HG03342 (cell line): ENCODE measurements around the gene KLK14.

Experiments
- ATAC-seq: cut with Tn5 transposase; IDR thresholded peaks from one replicate; pipeline ENCODE4 v1.9.1; 2021; ENCODE audit warnings: mild to moderate bottlenecking, moderate library complexity; ENCODE audit not compliant: unreplicated experiment

Gene KLK14, protein sequence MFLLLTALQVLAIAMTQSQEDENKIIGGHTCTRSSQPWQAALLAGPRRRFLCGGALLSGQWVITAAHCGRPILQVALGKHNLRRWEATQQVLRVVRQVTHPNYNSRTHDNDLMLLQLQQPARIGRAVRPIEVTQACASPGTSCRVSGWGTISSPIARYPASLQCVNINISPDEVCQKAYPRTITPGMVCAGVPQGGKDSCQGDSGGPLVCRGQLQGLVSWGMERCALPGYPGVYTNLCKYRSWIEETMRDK

DNA sequence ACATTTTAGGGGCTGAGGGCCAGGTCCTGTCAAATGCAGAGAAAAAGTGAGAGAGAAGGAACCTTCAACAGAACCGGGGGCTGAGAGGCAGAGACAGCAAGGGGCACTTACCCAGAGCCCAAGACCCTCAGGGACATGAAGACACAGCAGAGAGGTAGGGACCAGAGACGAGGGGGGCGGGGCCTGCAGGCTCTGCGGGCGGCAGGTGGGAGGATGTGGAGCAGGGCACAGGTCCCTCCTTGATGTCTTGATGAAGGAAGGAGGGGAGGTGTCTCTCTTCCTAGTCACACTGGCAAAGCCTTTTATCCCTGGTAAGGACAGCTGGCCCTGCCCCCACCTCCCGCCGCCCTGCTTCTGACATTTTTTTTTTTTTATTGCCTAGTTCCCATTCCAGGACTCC, at the start of gene KLK14:
Gene KLK14, minus strand, starts transcription at position 277 of the 400 bp plus-strand sequence. Its CDS starts 273 bp downstream, at position 4.
- ATAC-seq = no peak

DNA sequence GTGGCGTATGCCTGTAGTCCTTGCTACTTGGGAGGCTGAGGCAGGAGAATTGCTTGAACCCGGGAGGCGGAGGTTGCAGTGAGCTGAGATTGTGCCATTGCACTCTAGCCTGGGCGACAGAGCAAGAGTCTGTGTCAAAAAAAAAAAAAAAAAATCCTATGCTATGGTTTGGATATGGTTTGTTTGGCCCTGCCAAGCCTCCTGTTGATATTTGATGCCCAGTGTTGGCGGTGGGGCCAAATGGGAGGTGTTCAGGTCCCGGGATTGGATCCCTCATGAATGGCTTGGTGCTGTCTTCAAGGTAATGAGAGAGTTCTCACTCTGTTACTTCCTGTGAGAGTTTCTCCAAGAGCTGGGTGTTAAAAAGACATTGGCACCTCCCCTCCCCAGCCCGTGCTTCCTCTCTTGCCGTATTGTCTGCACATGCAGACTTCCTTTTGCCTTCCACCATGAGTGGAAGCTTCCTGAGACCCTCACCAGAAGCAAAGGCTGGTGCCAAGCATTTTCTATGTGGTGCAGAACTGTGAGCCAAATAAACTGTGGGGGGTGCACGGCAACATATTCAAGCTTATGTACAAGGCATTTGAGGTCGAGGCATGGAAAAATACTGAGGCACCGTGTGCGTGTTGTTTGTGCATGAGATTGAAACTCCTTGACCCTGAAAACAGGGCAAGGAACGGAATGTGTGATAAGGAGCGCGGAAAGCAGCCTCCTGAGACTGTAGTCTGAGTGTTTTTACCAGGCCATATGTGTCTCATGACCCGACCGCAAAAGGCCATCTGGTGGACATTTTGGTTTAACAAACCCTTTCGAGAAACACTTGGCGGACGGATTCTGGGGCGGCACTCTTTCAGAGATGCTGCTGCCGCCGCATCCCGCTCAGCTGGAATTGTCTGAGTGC, 49.3 kb upstream of the KLK14 start:
- ATAC-seq = no peak

DNA sequence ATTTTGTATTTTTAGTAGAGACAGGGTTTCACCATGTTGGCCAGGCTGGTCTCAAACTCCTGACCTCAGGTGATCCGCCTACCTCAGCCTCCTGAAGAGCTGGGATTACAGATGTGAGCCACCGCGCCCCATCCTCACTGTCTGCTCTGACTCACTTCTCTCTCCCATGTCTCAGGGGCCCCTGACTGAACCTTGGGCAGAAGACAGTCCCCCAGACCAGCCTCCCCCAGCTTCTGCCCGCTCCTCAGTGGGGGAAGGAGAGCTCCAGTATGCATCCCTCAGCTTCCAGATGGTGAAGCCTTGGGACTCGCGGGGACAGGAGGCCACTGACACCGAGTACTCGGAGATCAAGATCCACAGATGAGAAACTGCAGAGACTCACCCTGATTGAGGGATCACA, 47.0 kb upstream of the KLK14 start:
- ATAC-seq = no peak

DNA sequence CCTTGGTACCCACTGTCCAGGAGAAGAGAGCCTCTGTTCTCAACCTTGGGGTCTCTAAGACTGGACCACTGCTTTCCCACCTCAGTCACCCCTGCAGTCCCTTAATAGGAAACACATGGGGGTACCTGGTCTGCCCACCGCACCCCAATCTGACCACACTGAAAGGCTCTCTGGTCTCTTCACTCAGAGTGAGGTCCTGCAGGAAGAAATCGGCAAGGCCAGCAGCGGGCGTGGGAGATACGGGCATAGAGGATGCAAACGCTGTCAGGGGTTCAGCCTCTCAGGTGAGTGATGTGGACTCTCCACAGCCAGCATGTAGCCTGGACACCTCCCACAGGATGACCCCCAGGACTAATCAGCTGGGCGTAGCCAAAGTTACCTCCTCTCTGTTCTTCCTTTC, 45.5 kb upstream of the KLK14 start:
- ATAC-seq = no peak

DNA sequence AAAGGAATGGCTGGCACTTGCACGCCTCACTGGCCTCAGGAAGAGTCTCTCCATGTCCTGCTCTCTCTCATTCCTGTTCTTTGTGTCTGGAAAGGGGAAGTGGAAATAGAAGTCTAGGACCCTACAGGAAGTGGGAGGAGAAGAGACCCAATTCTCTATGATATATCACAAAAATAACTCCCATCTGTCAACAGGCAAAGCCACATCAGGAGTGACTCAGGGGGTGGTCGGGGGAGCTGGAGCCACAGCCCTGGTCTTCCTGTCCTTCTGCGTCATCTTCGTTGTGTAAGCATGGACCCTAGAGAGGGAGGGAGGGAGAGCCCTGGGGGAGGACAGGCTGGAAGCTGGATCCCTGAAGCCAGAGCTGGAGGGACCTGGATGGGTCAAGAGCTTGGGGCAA, 45.1 kb upstream of the KLK14 start:
- ATAC-seq = no peak

DNA sequence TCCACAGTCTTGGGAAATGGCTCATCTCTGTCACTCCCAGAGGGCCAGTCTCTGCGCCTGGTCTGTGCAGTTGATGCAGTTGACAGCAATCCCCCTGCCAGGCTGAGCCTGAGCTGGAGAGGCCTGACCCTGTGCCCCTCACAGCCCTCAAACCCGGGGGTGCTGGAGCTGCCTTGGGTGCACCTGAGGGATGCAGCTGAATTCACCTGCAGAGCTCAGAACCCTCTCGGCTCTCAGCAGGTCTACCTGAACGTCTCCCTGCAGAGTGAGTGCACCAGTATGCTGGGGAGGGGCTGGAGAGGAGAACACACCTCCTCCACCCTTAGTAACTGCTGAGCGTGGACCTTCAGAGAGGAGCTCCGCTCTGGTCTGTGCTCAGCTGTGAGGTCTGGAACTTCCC, 44.3 kb upstream of the KLK14 start:
- ATAC-seq = no peak

DNA sequence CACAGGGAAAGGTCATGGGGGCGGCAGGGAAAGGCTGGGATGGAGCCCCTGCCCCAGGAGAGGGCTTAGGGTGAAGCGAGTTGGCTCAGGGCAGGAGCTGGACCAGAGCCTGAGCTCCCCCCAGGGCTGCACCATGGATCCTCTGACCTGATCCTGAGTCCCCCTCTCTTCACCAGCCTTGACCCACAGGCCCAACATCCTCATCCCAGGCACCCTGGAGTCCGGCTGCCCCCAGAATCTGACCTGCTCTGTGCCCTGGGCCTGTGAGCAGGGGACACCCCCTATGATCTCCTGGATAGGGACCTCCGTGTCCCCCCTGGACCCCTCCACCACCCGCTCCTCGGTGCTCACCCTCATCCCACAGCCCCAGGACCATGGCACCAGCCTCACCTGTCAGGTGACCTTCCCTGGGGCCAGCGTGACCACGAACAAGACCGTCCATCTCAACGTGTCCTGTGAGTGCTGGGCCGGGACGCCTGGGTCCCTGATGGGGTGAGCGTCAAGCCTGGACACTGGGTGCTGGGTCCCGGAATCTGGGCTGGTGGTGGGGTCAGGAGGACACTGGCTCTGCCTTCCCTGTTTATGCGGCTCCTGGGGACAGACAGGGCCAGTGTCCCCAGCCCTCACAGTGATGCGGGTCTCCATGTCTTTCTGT, 42.9 kb upstream of the KLK14 start:
- no peak for ATAC-seq

DNA sequence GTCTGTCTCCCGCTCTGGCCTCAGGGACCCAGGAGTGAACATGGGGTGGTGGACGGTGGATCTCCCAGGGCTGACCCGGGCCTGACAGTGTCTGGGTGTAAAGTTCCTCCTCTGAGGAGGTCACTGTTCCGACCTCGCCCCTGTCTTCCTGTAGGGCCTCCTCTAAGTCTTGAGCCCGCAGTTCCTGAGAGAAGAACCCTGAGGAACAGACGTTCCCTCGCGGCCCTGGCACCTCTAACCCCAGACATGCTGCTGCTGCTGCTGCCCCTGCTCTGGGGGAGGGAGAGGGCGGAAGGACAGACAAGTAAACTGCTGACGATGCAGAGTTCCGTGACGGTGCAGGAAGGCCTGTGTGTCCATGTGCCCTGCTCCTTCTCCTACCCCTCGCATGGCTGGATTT, 42.0 kb upstream of the KLK14 start, which contains the start of gene SIGLEC9:
Gene SIGLEC9, plus strand, starts transcription at position 178 of the 400 bp plus-strand sequence. Its CDS starts 69 bp downstream, at position 247.
- ATAC-seq = no peak

DNA sequence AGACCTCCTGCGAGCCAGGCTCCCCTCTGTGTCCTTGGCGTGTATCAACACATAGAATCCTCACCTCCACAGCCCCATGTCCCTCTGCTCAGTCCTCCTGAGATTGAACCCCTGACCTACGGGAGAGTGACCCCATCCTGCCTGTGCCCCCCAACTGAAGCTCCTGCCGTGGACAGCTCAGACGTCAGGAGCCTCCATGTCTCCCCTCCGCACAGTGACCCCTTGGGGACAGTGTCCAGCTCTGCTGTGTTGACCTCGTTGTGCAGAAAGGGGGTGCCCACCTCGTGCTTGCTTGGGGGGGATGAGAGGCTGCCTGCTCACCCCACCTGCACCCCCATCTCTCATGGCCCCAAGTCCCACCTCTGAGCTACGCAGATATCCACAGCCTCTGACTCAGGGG, 41.5 kb upstream of the KLK14 start:
- ATAC-seq = no peak

DNA sequence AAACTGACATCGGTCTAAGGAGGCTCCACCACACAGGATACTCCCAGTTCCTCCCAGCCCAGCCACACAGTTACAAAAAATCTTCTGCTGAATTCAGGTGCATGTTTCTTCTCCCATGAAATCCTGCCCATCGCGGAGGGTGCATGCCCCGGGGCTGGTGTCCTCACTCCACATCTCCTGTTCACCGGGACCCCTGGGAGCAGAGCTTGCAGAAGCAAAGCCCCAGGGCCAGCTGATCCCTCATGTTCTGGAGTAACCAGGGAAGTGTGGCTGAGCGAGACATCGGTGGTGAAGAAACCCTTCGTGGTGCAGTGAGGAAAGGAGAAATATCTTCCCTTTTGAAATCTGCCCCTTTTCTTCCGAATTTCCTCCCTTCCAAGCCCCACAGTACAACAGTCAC, 41.1 kb upstream of the KLK14 start:
- no peak for ATAC-seq

DNA sequence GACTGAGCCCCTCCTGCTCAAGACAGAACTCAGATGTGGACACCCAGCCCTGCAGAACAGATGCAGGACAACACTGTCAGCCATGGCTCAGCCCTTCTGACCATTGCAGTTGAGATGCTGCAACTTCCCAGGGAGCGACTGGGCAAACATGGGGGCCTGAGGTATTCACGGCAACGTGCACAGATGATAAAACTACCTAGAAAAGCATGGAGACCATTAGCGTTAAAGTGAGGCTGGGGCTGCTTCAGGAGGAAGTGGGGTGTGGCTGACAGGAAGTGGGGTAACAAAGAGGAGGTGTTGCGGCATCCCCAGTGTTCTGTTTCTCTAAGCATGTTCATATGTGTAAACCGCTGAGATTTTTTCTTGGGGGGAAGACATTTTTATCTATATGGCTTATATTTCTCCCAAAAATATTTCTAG, 40.7 kb upstream of the KLK14 start:
- no peak for ATAC-seq

DNA sequence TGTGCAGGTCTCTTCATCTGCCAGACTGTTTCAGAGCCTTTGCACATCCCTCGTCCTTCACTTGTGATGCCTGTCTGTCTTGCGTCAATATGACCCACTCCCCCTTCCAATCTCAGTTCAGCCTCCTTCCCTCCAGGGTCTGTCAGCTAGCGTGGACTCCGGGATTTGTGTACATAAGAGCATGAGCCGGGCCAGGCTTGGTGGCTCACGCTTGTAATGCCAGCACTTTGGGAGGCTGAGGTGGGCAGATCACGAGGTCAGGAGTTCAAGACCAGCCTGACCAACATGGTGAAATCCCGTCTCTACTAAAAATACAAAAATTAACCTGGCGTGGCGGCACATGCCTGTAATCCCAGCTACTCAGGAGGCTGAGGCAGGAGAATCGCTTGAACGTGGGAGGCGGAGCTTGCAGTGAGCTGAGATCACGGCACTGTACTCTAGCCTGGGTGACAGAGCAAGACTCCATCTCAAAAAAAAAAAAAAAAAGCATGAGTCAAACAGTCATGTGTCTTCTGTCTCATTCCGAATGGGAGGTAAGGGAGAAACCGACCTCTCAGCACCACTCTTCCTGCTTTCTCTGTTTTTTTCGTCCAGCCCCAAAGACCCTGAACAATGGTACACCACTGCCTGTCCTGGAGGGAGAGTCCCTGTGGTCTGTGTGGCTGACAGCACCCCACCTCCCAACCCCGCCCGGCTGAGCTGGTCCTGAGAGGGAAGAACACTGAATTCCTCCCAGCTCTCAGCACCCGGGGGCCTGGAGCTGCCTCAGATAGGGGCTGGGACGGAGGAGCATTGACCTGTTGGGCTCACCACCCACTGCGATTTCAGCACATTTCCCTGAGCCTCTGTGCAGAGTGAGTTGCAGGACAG, 39.7 kb upstream of the KLK14 start:
- ATAC-seq = no peak

DNA sequence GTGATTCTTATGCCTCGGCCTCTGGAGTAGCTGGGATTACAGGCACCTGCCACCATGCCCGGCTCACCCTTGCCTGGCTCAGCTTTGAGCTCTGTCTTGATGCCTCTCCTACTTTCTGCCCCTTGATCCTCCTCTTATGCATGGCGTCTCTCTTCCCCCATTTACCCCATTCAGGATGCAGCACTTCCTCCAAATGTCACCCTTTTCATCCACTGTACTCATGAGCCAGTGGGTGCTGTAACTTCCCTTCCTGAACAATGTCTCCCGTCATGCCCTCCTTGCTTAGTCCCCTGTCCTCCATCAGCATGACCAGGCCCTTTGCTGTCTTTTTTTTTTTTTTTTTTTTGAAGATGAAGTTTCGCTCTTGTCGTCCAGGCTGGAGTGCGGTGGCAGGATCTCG, 38.6 kb upstream of the KLK14 start:
- ATAC-seq = no peak

DNA sequence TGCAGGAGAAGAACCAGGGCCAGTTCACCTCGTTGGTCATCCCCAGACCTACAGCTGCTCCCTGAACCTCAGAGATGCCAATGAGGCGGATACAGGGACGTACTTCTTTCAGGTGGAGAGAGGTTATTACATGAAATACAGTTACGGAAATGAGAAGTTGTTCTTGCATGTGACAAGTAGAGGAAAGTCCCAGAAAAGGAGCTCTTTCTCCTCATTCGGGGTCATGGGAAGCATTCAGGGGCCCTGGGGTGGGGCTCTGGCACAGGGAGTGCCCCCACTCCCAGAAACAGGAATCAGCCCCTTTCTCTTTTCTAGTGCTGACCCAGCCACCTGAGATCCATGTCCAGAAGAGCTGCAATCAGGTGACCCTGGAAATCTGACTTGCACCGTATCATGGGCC, 37.5 kb upstream of the KLK14 start:
- ATAC-seq = no peak

DNA sequence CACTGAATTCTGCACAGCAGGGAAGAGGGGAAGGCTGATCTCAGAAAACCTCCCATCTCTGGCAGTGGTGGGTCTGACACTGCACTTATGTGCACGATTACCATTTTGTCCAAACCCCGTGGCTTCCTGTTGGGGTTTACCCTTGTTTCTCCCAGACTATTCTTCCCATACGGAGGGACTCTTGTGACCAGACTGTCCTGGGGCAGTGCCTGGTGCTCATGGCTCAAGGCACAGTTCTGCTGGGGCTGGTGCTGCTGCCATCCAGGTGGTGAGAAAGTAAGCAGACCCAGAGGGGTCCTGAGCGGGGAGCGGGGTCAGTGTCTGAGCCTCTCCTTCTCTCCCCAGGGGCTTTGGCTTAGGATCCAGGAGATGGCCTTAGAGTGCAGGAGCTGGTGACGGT, 36.9 kb upstream of the KLK14 start:
- no peak for ATAC-seq

DNA sequence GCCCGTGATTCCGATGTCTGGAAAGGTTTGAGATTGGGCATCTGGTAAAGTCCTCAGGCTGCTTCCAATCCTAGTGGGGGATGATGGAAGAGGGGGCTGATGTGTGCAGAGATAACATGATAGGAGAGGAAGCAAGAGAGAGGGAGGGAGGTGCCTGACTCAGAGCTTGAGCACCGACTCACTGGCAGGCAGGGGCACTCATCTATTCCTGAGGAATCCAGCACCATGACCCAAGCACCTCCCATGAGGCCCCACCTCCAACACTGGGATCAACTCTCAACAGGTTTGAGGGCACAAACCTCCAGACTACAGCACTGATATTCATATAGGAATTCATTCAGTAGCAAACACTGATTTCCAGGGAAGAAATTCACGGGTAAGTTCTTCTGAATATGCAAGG, 36.4 kb upstream of the KLK14 start:
- ATAC-seq = no peak

DNA sequence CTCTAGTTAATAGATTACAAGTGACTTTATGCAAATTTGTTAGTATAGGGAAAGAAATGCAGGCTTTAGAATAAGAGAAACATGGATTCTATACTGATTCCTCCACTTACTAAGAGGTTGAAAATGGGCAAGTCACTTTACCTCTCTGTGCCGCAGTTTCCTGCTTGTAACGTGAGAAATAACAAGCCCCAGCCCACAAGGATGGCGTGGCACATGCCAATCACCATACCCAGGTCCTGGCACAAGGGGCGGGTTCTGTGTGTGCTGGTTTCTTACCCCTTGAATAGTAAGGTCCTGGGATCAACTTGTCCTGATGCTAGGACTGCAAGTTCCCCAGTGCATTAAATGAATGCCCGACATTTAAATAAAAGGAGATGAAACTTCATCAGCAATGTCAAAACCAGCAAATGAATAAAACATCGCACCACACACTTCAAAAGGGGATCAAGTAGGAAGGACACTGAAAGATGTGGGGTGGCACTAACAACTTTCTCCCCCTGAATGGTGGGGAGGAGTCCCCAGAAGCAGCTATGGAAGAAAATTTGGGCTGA, 34.1 kb upstream of the KLK14 start:
- ATAC-seq = no peak

DNA sequence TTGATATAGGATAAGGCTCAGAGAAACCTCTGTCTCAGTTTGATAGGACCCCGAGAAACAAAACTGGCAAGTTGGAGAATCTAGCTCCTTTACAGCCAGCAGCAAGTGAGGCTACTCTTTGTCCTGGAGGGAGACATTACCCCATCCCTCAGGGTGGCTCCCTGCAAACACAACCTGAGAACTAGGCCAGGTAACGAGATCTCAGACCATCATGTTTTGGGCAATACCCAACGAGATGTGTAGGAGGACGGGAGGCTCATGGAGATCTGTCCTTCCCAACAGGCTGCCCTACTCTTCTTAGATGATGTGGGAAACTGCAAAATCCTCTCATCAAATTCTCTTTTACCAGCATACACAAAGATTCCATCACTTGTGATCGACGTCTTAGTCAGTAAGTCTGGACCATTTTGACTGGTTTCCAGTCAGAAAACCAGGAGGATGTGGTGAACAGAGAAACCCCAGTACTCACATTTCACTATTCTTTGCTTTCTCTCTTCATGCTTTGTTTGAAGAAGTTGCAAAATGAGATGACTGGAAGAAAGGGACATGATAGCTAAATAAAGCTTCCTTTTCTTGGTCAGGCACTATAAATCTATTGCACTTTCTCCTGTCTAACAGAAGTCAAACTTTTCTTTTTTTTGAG, 31.5 kb upstream of the KLK14 start:
- ATAC-seq = no peak

DNA sequence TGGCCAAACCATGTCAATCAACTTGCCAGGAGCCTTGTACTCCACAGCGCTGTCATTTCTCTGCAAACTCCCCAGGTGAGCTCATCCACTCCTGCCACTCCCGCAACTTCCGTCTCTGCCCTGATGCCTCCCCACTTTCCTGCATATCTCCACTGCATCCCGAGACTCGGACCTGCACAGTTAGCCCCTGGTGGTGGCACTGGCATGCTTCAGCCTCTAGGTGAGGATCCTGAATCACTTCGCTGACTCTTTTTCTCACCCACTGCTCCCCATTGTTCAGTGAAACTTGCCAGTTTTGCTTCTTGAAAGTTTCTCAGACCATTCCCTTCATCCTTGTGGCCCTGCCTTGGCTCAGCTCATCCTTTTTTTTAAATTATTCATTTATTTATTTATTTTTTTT, 28.9 kb upstream of the KLK14 start:
- ATAC-seq = no peak

DNA sequence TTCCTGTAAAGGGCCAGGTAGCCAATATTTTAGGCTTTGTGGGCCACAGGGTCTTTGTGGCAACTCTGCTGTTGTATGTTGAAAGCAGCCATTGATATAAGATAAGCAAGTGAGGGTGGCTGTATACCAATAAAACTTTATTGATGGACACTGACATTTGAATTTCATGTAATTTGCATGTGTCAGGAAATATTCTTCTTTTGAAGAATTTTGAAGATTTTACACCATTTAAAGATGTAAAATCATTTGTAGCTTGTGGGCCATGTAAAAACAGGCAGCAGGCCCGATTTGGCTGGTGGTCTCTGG, 27.9 kb upstream of the KLK14 start:
- ATAC-seq = no peak
